PFSK-1 (cell line): ENCODE data around the gene CCDC12.

ENCODE experiments used
- POLR2AphosphoS5 ChIP-seq: IDR thresholded peaks from 2 replicates; pipeline ENCODE4 v1.6.1; 2012; ENCODE audit warnings: low read depth, mild to moderate bottlenecking, control low read depth, low read length, moderate library complexity
- REST ChIP-seq, 2 experiments: IDR thresholded peaks; 2 replicates each; pipeline versions ENCODE4 v1.6.1 to v1.8.0; 2011 to 2012; ENCODE audit warnings: low read depth in 2 of 2, low read length in 2 of 2, control low read depth in 1 of 2, inconsistent platforms in 1 of 2, mild to moderate bottlenecking in 1 of 2, moderate library complexity in 1 of 2; ENCODE audit not compliant: insufficient read depth in 1 of 2
- SIN3A ChIP-seq: IDR thresholded peaks from 2 replicates; pipeline ENCODE4 v1.6.1; 2012; ENCODE audit warnings: mild to moderate bottlenecking, low read length, moderate library complexity, borderline replicate concordance; ENCODE audit not compliant: insufficient read depth
- TAF1 ChIP-seq: IDR thresholded peaks from 2 replicates; pipeline ENCODE4 v1.6.1; 2012; ENCODE audit warnings: low read length, control low read depth, borderline replicate concordance; ENCODE audit not compliant: insufficient read depth

GRCh38 chr3:46907960-46908293, 68.6 kb downstream of the CCDC12 start:
- TF ChIP-seq REST (IDR thresholded peaks at IDR 0.05; ENCODE audit: insufficient read depth in 1 of 2, low read depth in 2 of 2, low read length in 2 of 2): no peak
- TF ChIP-seq POLR2AphosphoS5: no peak
- TF ChIP-seq TAF1: no peak
- no peak for TF ChIP-seq SIN3A
